ENCODE data around the gene SH3RF3. TPM values are rescaled to one million over a fixed set of nuclear protein-coding genes. Genes with fewer than 3 reads are reported as not detected.

Gene SH3RF3
- total RNA-seq, 1 donor from 2014 or later: 7.9 TPM

DNA sequence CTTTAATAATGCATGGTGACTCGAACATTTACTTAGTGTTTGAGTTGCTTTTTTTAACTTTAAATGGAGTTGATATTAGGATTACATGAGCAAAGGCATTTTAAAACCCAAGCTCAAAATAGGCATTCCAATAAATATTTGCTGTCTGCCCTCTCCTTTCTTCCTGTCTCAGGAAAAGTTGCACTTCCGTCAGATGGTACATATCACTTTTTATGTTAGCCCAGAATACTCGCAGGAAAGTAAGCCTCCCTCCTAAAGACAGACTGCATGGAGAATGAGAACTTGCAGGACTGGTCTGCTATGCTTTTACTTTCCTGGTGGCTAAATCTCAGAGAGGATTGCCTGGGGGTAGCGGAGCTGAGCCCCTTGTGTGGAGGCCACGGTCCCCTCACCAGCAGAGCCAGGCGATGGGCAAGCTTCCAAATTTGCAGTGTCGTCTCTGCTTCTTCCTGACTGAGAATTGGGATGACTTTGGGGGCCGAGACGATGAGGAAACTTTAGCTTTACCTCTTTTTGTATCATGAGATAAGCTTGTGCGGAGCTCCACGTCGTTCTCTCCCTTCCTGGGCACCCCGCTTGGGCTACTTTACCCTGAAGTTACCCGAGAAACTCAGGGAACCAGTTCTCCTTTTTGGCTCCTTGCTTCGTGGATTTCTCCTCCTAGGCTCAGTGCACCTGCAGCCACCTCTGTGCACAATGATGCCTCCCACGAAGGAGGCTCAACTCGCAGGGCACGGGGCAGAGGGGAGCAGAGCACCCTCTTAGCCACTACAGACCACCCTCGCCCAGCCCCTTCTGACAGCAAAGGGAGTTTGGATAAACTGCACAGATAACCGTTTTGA lies 223.3 kb downstream of the SH3RF3 start:
- intact Hi-C loops (cut with micrococcal nuclease): no loop called here
- H3K27ac ChIP-seq (replicated peaks): no peak overlapping the region
- H3K9me3 ChIP-seq (replicated peaks): no peaks in the 10 kb centered on the region
- no peak overlapping the region for H3K4me3 ChIP-seq
- no peaks in the 10 kb centered on the region for H3K36me3 ChIP-seq
- peaks cover 46% of the 10 kb centered on the region for H3K4me1 ChIP-seq
- no peak for DNase-seq
- H3K27me3 ChIP-seq (ENCODE audit: low read depth): no peaks in the 10 kb centered on the region
- TF ChIP-seq, protein P1, sequence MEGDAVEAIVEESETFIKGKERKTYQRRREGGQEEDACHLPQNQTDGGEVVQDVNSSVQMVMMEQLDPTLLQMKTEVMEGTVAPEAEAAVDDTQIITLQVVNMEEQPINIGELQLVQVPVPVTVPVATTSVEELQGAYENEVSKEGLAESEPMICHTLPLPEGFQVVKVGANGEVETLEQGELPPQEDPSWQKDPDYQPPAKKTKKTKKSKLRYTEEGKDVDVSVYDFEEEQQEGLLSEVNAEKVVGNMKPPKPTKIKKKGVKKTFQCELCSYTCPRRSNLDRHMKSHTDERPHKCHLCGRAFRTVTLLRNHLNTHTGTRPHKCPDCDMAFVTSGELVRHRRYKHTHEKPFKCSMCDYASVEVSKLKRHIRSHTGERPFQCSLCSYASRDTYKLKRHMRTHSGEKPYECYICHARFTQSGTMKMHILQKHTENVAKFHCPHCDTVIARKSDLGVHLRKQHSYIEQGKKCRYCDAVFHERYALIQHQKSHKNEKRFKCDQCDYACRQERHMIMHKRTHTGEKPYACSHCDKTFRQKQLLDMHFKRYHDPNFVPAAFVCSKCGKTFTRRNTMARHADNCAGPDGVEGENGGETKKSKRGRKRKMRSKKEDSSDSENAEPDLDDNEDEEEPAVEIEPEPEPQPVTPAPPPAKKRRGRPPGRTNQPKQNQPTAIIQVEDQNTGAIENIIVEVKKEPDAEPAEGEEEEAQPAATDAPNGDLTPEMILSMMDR (IDR thresholded peaks at IDR 0.05; ENCODE audit: borderline replicate concordance): no peak

DNA sequence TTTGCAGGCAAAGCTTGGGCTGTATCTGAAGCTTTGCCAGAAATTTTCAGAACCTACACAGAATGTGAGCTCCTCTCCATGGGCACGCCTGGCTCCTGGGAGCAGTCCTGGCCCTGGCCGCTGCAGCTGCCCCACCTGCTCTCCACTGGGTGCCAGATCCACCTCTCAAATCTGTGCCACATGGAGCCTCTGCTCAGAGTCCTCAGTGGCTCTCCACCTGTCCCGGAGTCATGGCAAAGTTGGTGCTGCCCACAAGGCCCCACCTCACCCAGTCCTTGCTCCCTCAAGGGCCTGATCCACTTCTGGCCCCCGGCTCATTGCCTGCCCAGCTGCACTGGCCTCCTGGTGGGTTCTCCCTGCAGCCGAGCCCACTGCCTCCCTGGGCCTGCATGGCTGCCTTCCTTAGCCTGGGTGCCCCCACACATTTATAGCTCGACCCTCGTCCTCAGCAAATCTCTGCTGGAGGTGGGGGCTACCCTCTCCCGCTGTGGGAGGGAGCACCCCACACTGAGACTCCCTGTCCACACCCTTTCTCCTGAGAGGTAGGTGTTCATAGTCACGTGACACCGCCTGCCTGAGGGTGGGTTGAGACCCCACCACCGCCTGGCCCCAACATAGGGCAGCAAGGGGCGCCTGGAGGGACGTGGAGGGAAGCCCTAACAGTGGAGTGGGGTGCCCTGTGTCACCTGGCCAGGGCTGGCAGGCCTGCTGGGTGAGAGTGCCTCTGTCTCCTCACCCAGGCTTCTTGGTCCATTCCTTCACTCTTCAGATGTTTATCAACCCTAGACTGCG lies 224.1 kb downstream of the SH3RF3 start:
- Histone ChIP-seq H3K27me3 (ENCODE audit: low read depth) (no peaks in the 10 kb centered on the region), H3K4me3 (no peak overlapping the region), H3K36me3 (no peaks in the 10 kb centered on the region), H3K4me1 (peaks cover 46% of the 10 kb centered on the region), H3K27ac (replicated peaks) (no peak overlapping the region), H3K9me3 (replicated peaks) (peaks cover 4% of the 10 kb centered on the region)
- intact Hi-C loops (cut with micrococcal nuclease): no loop called here
- DNase-seq: no peak
- TF ChIP-seq, protein P1 (IDR thresholded peaks at IDR 0.05; ENCODE audit: borderline replicate concordance): no peak

- intact Hi-C loops (cut with micrococcal nuclease): no loop called here
- TF ChIP-seq, protein P1 (IDR thresholded peaks at IDR 0.05; ENCODE audit: borderline replicate concordance): no peak
Measured at GRCh38 chr2:109353806-109354745, 225.1 kb downstream of the SH3RF3 start.

GRCh38 chr2:109355192-109355843 lies 226.3 kb downstream of the SH3RF3 start:
- H3K9me3 ChIP-seq (replicated peaks): peaks cover 22% of the 10 kb centered on the region
- peaks cover 24% of the 10 kb centered on the region for H3K4me1 ChIP-seq
- TF ChIP-seq, protein P1 (IDR thresholded peaks at IDR 0.05; ENCODE audit: borderline replicate concordance): no peak
- no peak overlapping the region for H3K4me3 ChIP-seq
- intact Hi-C loops (cut with micrococcal nuclease): no loop called here
- no peaks in the 10 kb centered on the region for H3K27me3 ChIP-seq (ENCODE audit: low read depth)
- H3K27ac ChIP-seq (replicated peaks): no peak overlapping the region
- no peaks in the 10 kb centered on the region for H3K36me3 ChIP-seq
- DNase-seq: no peak

More at GRCh38 chr2:109353806-109354745, 225.1 kb downstream of the SH3RF3 start:
- Histone ChIP-seq H3K27ac (replicated peaks) (no peak overlapping the region), H3K4me1 (peaks cover 36% of the 10 kb centered on the region), H3K27me3 (ENCODE audit: low read depth) (no peaks in the 10 kb centered on the region), H3K9me3 (replicated peaks) (peaks cover 13% of the 10 kb centered on the region), H3K4me3 (no peak overlapping the region), H3K36me3 (no peaks in the 10 kb centered on the region)
- no peak for DNase-seq

Measured in left ventricle myocardium inferior (tissue), 1 donor.